SK-N-SH (cell line): ENCODE measurements around the gene SCTR. TPM values are rescaled to one million over a fixed set of nuclear protein-coding genes. Genes with fewer than 3 reads are reported as not detected.

Source experiments
- CTCF ChIA-PET: fragments of 300-600, 350-600 bp; formaldehyde crosslinking; extraction: SDS; loops from one replicate; lab custom pipeline; 2021; lab: Yijun Ruan, JAX
- POLR2A ChIA-PET: fragments of 350-600 bp; sonication (Branson Sonifier 250); formaldehyde crosslinking; extraction: SDS; loops from one replicate; lab custom pipeline; 2020; ENCODE audit warnings: antibody characterized with exemption, inconsistent platforms; lab: Yijun Ruan, JAX
- DNase-seq: peaks from one replicate; pipeline ENCODE4 v3.0.0; 2012
- H2AFZ ChIP-seq: fragments of 200-600 bp; sonication (generic); 2 replicates; pipeline ENCODE4 v1.8.1; 2016; ENCODE audit warnings: antibody characterized with exemption, mild to moderate bottlenecking, low read depth
- H3F3A ChIP-seq: fragments of 200-600 bp; sonication (generic); replicated peaks from 2 replicates; pipeline ENCODE3; 2016; ENCODE audit warnings: antibody characterized with exemption, mild to moderate bottlenecking; ENCODE audit not compliant: insufficient read depth
- H3K27ac ChIP-seq, 2 experiments: fragments of 200-500 bp in 1 of 2; fragments of 200-600 bp in 1 of 2; sonication (Bioruptor generic) in 1 of 2; sonication (generic), shearing (Covaris generic) in 1 of 2; 2 replicates each; pipeline versions ENCODE4 v1.5.1 to v1.6.1; 2014 to 2016; ENCODE audit warnings: low read depth in 2 of 2, inconsistent platforms in 1 of 2, low read length in 1 of 2, mild to moderate bottlenecking in 1 of 2, mixed read lengths in 1 of 2
- H3K27me3 ChIP-seq: fragments of 200-600 bp; sonication (generic), shearing (Covaris generic); 2 replicates; pipeline ENCODE4 v1.6.1; 2016; ENCODE audit warnings: mixed run types; ENCODE audit not compliant: insufficient read depth
- H3K36me3 ChIP-seq, 2 experiments: fragments of 200-500 bp in 1 of 2; fragments of 200-600 bp in 1 of 2; sonication (Bioruptor generic) in 1 of 2; sonication (generic) in 1 of 2; replicated peaks in 1 of 2; 2 replicates each; pipeline versions ENCODE3 to v1.5.1; 2014 to 2016; ENCODE audit warnings: low read length in 1 of 2, mild to moderate bottlenecking in 1 of 2; ENCODE audit not compliant: insufficient read depth in 2 of 2, control insufficient read depth in 1 of 2
- H3K4me1 ChIP-seq, 2 experiments: fragments of 200-500 bp in 1 of 2; fragments of 200-600 bp in 1 of 2; sonication (Bioruptor generic) in 1 of 2; sonication (generic), shearing (Covaris generic) in 1 of 2; 2 replicates each; pipeline versions ENCODE4 v1.5.1 to v1.6.1; 2014 to 2016; ENCODE audit warnings: low read depth in 1 of 2, low read length in 1 of 2, mixed run types in 1 of 2; ENCODE audit not compliant: insufficient read depth in 2 of 2, control insufficient read depth in 1 of 2
- H3K4me2 ChIP-seq: fragments of 200-600 bp; sonication (generic), shearing (Covaris generic); 2 replicates; pipeline ENCODE4 v1.6.1; 2017; ENCODE audit warnings: mixed run types
- H3K4me3 ChIP-seq, 2 experiments: fragments of 200-500 bp in 1 of 2; fragments of 200-600 bp in 1 of 2; sonication (Bioruptor generic) in 1 of 2; sonication (generic), shearing (Covaris generic) in 1 of 2; 2 replicates each; pipeline versions ENCODE4 v1.5.1 to v1.8.1; 2014 to 2016; ENCODE audit warnings: low read depth in 2 of 2, inconsistent platforms in 1 of 2, low read length in 1 of 2, mild to moderate bottlenecking in 1 of 2, mixed read lengths in 1 of 2, moderate library complexity in 1 of 2
- H3K79me2 ChIP-seq: fragments of 200-600 bp; sonication (generic); 2 replicates; pipeline ENCODE4 v1.8.1; 2017; ENCODE audit warnings: mild to moderate bottlenecking; ENCODE audit not compliant: insufficient read depth
- H3K9ac ChIP-seq: fragments of 200-600 bp; sonication (generic); 2 replicates; pipeline ENCODE4 v1.6.1; 2017; ENCODE audit warnings: mixed run types
- H3K9me2 ChIP-seq: fragments of 200-600 bp; sonication (generic); 2 replicates; pipeline ENCODE4 v1.6.1; 2017; ENCODE audit warnings: mixed run types
- H3K9me3 ChIP-seq: fragments of 200-600 bp; sonication (generic); 2 replicates; pipeline ENCODE4 v1.6.1; 2017; ENCODE audit warnings: mixed run types, mild to moderate bottlenecking, moderate library complexity
- H4K20me1 ChIP-seq: fragments of 200-600 bp; sonication (generic); 2 replicates; pipeline ENCODE4 v1.6.1; 2017; ENCODE audit warnings: mild to moderate bottlenecking, mixed run types; ENCODE audit not compliant: insufficient read depth
- ELF1 ChIP-seq: IDR thresholded peaks from 2 replicates; pipeline ENCODE4 v1.4.0; 2012
- FOSL2 ChIP-seq: IDR thresholded peaks from 2 replicates; pipeline ENCODE4 v1.4.0; 2012; ENCODE audit warnings: low read depth, mild to moderate bottlenecking, moderate library complexity, borderline replicate concordance
- GABPA ChIP-seq: IDR thresholded peaks from 2 replicates; pipeline ENCODE4 v1.4.0; 2012; ENCODE audit warnings: low read depth, mild to moderate bottlenecking
- GATA2 ChIP-seq: sonication (generic); formaldehyde crosslinking; IDR thresholded peaks from 2 replicates; pipeline ENCODE4 v1.5.0; 2020; ENCODE audit warnings: mild to moderate bottlenecking, missing genetic modification reagents
- NFIC ChIP-seq: IDR thresholded peaks from 2 replicates; pipeline ENCODE4 v1.4.0; 2012; ENCODE audit warnings: borderline replicate concordance
- RCOR1 ChIP-seq: fragments of 150-350 bp; IDR thresholded peaks from 2 replicates; pipeline ENCODE4 v1.6.1; 2017; ENCODE audit warnings: antibody characterized with exemption, low read length
- RXRA ChIP-seq: IDR thresholded peaks from 2 replicates; pipeline ENCODE4 v1.4.0; 2012; ENCODE audit warnings: low read depth, mild to moderate bottlenecking, borderline replicate concordance
- SIN3A ChIP-seq: IDR thresholded peaks from 2 replicates; pipeline ENCODE4 v1.6.1; 2012; ENCODE audit warnings: low read depth, mild to moderate bottlenecking, low read length, moderate library complexity, borderline replicate concordance
- TAF1 ChIP-seq: IDR thresholded peaks from 2 replicates; pipeline ENCODE4 v1.6.1; 2012; ENCODE audit warnings: low read depth, mild to moderate bottlenecking, low read length, moderate library complexity, borderline replicate concordance
- TEAD4 ChIP-seq: IDR thresholded peaks from 2 replicates; pipeline ENCODE4 v1.4.0; 2012; ENCODE audit warnings: mild to moderate bottlenecking, borderline replicate concordance; ENCODE audit not compliant: insufficient read depth
- WGBS: methylation state at CpG from one replicate; pipeline ENCODE4 v1.1.6; 2017; ENCODE audit warnings: low lambda C conversion rate; 5-methylcytosine and 5-hydroxymethylcytosine counted together
- polyA plus RNA-seq, 3 experiments: library from polyadenylated mRNA; depleted of rRNA; stranded (reverse); fragments of >200 nt; gene quantifications; 2 replicates each; pipeline ENCODE4 v1.2.3, GENCODE V29; 2012
- TF ChIP-seq, protein P1 (sequence below): IDR thresholded peaks from 2 replicates; pipeline ENCODE4 v1.4.0; 2012; ENCODE audit warnings: low read depth
- TF ChIP-seq, protein P2 (sequence below): fragments of 200-600 bp; sonication (generic); IDR thresholded peaks from 2 replicates; pipeline ENCODE4 v1.6.1; 2017; ENCODE audit warnings: antibody characterized with exemption, mild to moderate bottlenecking, moderate library complexity
- TF ChIP-seq, protein P3 (sequence below): IDR thresholded peaks from 2 replicates; pipeline ENCODE4 v1.4.0; 2012; ENCODE audit warnings: low read depth, borderline replicate concordance
- TF ChIP-seq, protein P4 (sequence below): IDR thresholded peaks from 2 replicates; pipeline ENCODE4 v1.4.0; 2012; ENCODE audit warnings: low read depth, borderline replicate concordance
- TF ChIP-seq, protein P5 (sequence below): fragments of 150-350 bp; IDR thresholded peaks from 2 replicates; pipeline ENCODE4 v1.6.1; 2016; ENCODE audit warnings: mild to moderate bottlenecking, low read depth, low read length

Gene SCTR
- polyA plus RNA-seq, 1 of the 3 experiments (the other 2 are of a cell fraction) = not detected

DNA sequence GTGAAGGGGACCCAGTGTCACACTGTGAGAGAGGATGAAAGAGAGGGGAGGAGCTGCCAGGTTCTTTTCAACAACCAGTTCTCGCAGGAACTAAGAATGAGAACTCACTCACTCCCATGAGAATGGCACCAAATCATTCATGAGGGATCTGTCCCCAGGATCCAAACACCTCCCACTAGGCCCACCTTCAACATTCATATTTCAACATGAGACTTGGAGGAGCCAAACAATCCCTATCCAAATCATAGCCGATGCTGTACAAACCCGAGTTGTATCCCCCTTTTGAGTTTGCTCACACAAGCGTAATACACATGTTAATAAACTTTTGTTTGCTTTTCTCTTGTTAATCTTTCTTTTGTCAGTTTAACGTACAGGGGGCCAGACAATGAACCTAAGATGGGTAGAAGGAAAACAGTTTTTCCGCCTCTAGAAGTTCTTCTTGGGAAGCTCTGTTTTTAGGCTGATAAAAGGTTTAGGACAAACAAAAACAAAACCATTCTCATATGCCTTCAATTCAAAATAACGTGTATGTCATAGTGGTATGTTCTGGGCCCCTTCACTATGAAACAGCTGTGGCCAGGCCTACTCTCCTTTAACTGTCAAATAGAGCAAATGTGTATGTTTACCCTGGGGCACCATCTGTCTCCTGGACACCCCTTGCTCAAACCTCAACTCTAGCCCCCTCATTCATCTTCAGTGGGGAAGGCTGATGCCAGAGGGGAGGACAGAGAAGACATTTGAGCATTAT, 101.7 kb downstream of the SCTR start:
- no peaks in the 10 kb centered on the region for H3K9me3 ChIP-seq
- H3K9ac ChIP-seq = no peak overlapping the region
- no peak overlapping the region for H3K4me2 ChIP-seq
- TF ChIP-seq TAF1 (no peak), NFIC (no peak), FOSL2 (no peak), GABPA (no peak), SIN3A (no peak), RXRA (no peak), GATA2 (CRISPR knock-in tag) (no peak), TEAD4 (no peak), ELF1 (no peak)
- TF ChIP-seq, protein P1, sequence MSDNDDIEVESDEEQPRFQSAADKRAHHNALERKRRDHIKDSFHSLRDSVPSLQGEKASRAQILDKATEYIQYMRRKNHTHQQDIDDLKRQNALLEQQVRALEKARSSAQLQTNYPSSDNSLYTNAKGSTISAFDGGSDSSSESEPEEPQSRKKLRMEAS = no peak
- TF ChIP-seq, protein P2, sequence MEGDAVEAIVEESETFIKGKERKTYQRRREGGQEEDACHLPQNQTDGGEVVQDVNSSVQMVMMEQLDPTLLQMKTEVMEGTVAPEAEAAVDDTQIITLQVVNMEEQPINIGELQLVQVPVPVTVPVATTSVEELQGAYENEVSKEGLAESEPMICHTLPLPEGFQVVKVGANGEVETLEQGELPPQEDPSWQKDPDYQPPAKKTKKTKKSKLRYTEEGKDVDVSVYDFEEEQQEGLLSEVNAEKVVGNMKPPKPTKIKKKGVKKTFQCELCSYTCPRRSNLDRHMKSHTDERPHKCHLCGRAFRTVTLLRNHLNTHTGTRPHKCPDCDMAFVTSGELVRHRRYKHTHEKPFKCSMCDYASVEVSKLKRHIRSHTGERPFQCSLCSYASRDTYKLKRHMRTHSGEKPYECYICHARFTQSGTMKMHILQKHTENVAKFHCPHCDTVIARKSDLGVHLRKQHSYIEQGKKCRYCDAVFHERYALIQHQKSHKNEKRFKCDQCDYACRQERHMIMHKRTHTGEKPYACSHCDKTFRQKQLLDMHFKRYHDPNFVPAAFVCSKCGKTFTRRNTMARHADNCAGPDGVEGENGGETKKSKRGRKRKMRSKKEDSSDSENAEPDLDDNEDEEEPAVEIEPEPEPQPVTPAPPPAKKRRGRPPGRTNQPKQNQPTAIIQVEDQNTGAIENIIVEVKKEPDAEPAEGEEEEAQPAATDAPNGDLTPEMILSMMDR = no peak
- TF ChIP-seq, all 33 proteins: peak for 0
- Histone ChIP-seq H3K27ac (no peak overlapping the region), H3K79me2 (no peaks in the 10 kb centered on the region), H3K4me3 (no peak overlapping the region), H3K4me1 (peaks cover 0 to 3% of the 10 kb centered on the region in 2 experiments; a peak in 1 of 4 replicates), H2AFZ (no peak overlapping the region), H3K36me3 (no peaks in the 10 kb centered on the region), H4K20me1 (no peaks in the 10 kb centered on the region), H3F3A (no peaks in the 10 kb centered on the region), H3K27me3 (peaks cover 7% of the 10 kb centered on the region), H3K9me2 (no peaks in the 10 kb centered on the region)
- DNase-seq = no peak
- ChIA-PET CTCF (interaction anchor here (3.8 kb wide), 1 partner anchor 54 kb away, joined by 17 read pairs; no protein-coding TSS in a partner anchor), POLR2A (no interaction called here)
- WGBS = 57% methylated on average over 7 of the region's 7 CpGs

DNA sequence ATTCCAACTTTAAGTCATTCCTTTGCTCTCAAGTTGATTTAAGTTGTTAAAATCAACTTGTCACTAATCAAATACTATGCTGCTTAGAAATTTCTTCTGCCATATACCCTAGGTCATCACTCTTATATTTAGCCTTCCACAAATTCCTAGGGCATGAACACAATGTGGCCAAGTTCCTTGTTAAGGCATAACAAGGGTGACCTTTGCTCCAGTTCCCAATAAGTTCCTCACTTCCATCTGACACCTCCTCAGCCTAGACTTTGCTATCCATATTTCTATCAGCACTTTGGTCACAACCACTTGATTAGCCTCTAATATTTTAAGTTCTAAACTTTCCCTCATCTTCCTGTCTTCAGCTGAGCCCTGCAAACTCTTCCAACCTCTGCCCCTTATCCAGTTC, 102.5 kb downstream of the SCTR start:
- H3K36me3 ChIP-seq = no peaks in the 10 kb centered on the region
- H3K27me3 ChIP-seq = peaks cover 7% of the 10 kb centered on the region
- no peak overlapping the region for H2AFZ ChIP-seq
- no peak overlapping the region for H3K4me3 ChIP-seq
- H3K9ac ChIP-seq = no peak overlapping the region
- no peaks in the 10 kb centered on the region for H4K20me1 ChIP-seq
- POLR2A ChIA-PET = no interaction called here
- H3K4me1 ChIP-seq = peaks cover 0 to 3% of the 10 kb centered on the region in 2 experiments; a peak in 1 of 4 replicates
- H3K4me2 ChIP-seq = no peak overlapping the region
- no peaks in the 10 kb centered on the region for H3K9me3 ChIP-seq
- H3K79me2 ChIP-seq = no peaks in the 10 kb centered on the region
- no peak for TF ChIP-seq TEAD4
- TF ChIP-seq FOSL2 = no peak
- TF ChIP-seq, protein P3, sequence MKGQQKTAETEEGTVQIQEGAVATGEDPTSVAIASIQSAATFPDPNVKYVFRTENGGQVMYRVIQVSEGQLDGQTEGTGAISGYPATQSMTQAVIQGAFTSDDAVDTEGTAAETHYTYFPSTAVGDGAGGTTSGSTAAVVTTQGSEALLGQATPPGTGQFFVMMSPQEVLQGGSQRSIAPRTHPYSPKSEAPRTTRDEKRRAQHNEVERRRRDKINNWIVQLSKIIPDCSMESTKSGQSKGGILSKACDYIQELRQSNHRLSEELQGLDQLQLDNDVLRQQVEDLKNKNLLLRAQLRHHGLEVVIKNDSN = no peak
- TF ChIP-seq, protein P4, sequence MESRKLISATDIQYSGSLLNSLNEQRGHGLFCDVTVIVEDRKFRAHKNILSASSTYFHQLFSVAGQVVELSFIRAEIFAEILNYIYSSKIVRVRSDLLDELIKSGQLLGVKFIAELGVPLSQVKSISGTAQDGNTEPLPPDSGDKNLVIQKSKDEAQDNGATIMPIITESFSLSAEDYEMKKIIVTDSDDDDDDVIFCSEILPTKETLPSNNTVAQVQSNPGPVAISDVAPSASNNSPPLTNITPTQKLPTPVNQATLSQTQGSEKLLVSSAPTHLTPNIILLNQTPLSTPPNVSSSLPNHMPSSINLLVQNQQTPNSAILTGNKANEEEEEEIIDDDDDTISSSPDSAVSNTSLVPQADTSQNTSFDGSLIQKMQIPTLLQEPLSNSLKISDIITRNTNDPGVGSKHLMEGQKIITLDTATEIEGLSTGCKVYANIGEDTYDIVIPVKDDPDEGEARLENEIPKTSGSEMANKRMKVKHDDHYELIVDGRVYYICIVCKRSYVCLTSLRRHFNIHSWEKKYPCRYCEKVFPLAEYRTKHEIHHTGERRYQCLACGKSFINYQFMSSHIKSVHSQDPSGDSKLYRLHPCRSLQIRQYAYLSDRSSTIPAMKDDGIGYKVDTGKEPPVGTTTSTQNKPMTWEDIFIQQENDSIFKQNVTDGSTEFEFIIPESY = no peak
- TF ChIP-seq, protein P5, sequence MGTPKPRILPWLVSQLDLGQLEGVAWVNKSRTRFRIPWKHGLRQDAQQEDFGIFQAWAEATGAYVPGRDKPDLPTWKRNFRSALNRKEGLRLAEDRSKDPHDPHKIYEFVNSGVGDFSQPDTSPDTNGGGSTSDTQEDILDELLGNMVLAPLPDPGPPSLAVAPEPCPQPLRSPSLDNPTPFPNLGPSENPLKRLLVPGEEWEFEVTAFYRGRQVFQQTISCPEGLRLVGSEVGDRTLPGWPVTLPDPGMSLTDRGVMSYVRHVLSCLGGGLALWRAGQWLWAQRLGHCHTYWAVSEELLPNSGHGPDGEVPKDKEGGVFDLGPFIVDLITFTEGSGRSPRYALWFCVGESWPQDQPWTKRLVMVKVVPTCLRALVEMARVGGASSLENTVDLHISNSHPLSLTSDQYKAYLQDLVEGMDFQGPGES = no peak
- TF ChIP-seq RCOR1 = no peak
- no peaks in the 10 kb centered on the region for H3F3A ChIP-seq
- CTCF ChIA-PET = no interaction called here
- H3K9me2 ChIP-seq = no peaks in the 10 kb centered on the region
- no peak for DNase-seq
- H3K27ac ChIP-seq = no peak overlapping the region
